SK-N-SH (cell line): ENCODE results near the gene LENG9. TPM values are rescaled to one million over a fixed set of nuclear protein-coding genes. Genes with fewer than 3 reads are reported as not detected.

ENCODE experiments used
- CTCF ChIA-PET: fragments of 300-600, 350-600 bp; formaldehyde crosslinking; extraction: SDS; loops from one replicate; lab custom pipeline; 2021; lab: Yijun Ruan, JAX
- POLR2A ChIA-PET: fragments of 350-600 bp; sonication (Branson Sonifier 250); formaldehyde crosslinking; extraction: SDS; loops from one replicate; lab custom pipeline; 2020; ENCODE audit warnings: antibody characterized with exemption, inconsistent platforms; lab: Yijun Ruan, JAX
- DNase-seq: peaks from one replicate; pipeline ENCODE4 v3.0.0; 2012
- H2AFZ ChIP-seq: fragments of 200-600 bp; sonication (generic); 2 replicates; pipeline ENCODE4 v1.8.1; 2016; ENCODE audit warnings: antibody characterized with exemption, mild to moderate bottlenecking, low read depth
- H3F3A ChIP-seq: fragments of 200-600 bp; sonication (generic); replicated peaks from 2 replicates; pipeline ENCODE3; 2016; ENCODE audit warnings: antibody characterized with exemption, mild to moderate bottlenecking; ENCODE audit not compliant: insufficient read depth
- H3K27ac ChIP-seq, 2 experiments: fragments of 200-500 bp in 1 of 2; fragments of 200-600 bp in 1 of 2; sonication (Bioruptor generic) in 1 of 2; sonication (generic), shearing (Covaris generic) in 1 of 2; 2 replicates each; pipeline versions ENCODE4 v1.5.1 to v1.6.1; 2014 to 2016; ENCODE audit warnings: low read depth in 2 of 2, inconsistent platforms in 1 of 2, low read length in 1 of 2, mild to moderate bottlenecking in 1 of 2, mixed read lengths in 1 of 2
- H3K27me3 ChIP-seq: fragments of 200-600 bp; sonication (generic), shearing (Covaris generic); 2 replicates; pipeline ENCODE4 v1.6.1; 2016; ENCODE audit warnings: mixed run types; ENCODE audit not compliant: insufficient read depth
- H3K36me3 ChIP-seq, 2 experiments: fragments of 200-500 bp in 1 of 2; fragments of 200-600 bp in 1 of 2; sonication (Bioruptor generic) in 1 of 2; sonication (generic) in 1 of 2; replicated peaks in 1 of 2; 2 replicates each; pipeline versions ENCODE3 to v1.5.1; 2014 to 2016; ENCODE audit warnings: low read length in 1 of 2, mild to moderate bottlenecking in 1 of 2; ENCODE audit not compliant: insufficient read depth in 2 of 2, control insufficient read depth in 1 of 2
- H3K4me1 ChIP-seq, 2 experiments: fragments of 200-500 bp in 1 of 2; fragments of 200-600 bp in 1 of 2; sonication (Bioruptor generic) in 1 of 2; sonication (generic), shearing (Covaris generic) in 1 of 2; 2 replicates each; pipeline versions ENCODE4 v1.5.1 to v1.6.1; 2014 to 2016; ENCODE audit warnings: low read depth in 1 of 2, low read length in 1 of 2, mixed run types in 1 of 2; ENCODE audit not compliant: insufficient read depth in 2 of 2, control insufficient read depth in 1 of 2
- H3K4me2 ChIP-seq: fragments of 200-600 bp; sonication (generic), shearing (Covaris generic); 2 replicates; pipeline ENCODE4 v1.6.1; 2017; ENCODE audit warnings: mixed run types
- H3K4me3 ChIP-seq, 2 experiments: fragments of 200-500 bp in 1 of 2; fragments of 200-600 bp in 1 of 2; sonication (Bioruptor generic) in 1 of 2; sonication (generic), shearing (Covaris generic) in 1 of 2; 2 replicates each; pipeline versions ENCODE4 v1.5.1 to v1.8.1; 2014 to 2016; ENCODE audit warnings: low read depth in 2 of 2, inconsistent platforms in 1 of 2, low read length in 1 of 2, mild to moderate bottlenecking in 1 of 2, mixed read lengths in 1 of 2, moderate library complexity in 1 of 2
- H3K79me2 ChIP-seq: fragments of 200-600 bp; sonication (generic); 2 replicates; pipeline ENCODE4 v1.8.1; 2017; ENCODE audit warnings: mild to moderate bottlenecking; ENCODE audit not compliant: insufficient read depth
- H3K9ac ChIP-seq: fragments of 200-600 bp; sonication (generic); 2 replicates; pipeline ENCODE4 v1.6.1; 2017; ENCODE audit warnings: mixed run types
- H3K9me2 ChIP-seq: fragments of 200-600 bp; sonication (generic); 2 replicates; pipeline ENCODE4 v1.6.1; 2017; ENCODE audit warnings: mixed run types
- H3K9me3 ChIP-seq: fragments of 200-600 bp; sonication (generic); 2 replicates; pipeline ENCODE4 v1.6.1; 2017; ENCODE audit warnings: mixed run types, mild to moderate bottlenecking, moderate library complexity
- H4K20me1 ChIP-seq: fragments of 200-600 bp; sonication (generic); 2 replicates; pipeline ENCODE4 v1.6.1; 2017; ENCODE audit warnings: mild to moderate bottlenecking, mixed run types; ENCODE audit not compliant: insufficient read depth
- CHD2 ChIP-seq: fragments of 150-350 bp; IDR thresholded peaks from 2 replicates; pipeline ENCODE4 v1.6.1; 2018; ENCODE audit warnings: low read length; ENCODE audit not compliant: partially characterized antibody
- ELF1 ChIP-seq: IDR thresholded peaks from 2 replicates; pipeline ENCODE4 v1.4.0; 2012
- FOSL2 ChIP-seq: IDR thresholded peaks from 2 replicates; pipeline ENCODE4 v1.4.0; 2012; ENCODE audit warnings: low read depth, mild to moderate bottlenecking, moderate library complexity, borderline replicate concordance
- GABPA ChIP-seq: IDR thresholded peaks from 2 replicates; pipeline ENCODE4 v1.4.0; 2012; ENCODE audit warnings: low read depth, mild to moderate bottlenecking
- MEF2A ChIP-seq: IDR thresholded peaks from 2 replicates; pipeline ENCODE4 v1.4.0; 2012; ENCODE audit warnings: low read depth, borderline replicate concordance
- MXI1 ChIP-seq: IDR thresholded peaks from 2 replicates; pipeline ENCODE4 v1.6.1; 2012; ENCODE audit warnings: mild to moderate bottlenecking, low read depth, low read length, improper control_type of control experiment
- NFIC ChIP-seq: IDR thresholded peaks from 2 replicates; pipeline ENCODE4 v1.4.0; 2012; ENCODE audit warnings: borderline replicate concordance
- NRF1 ChIP-seq: IDR thresholded peaks from 2 replicates; pipeline ENCODE4 v1.6.1; 2012; ENCODE audit warnings: low read depth, mild to moderate bottlenecking, low read length
- POLR2AphosphoS5 ChIP-seq: IDR thresholded peaks from 2 replicates; pipeline ENCODE4 v1.6.1; 2012; ENCODE audit warnings: low read depth, low read length
- RFX5 ChIP-seq: IDR thresholded peaks from 2 replicates; pipeline ENCODE4 v1.6.1; 2012; ENCODE audit warnings: mild to moderate bottlenecking, improper control_type of control experiment, low read length
- TAF1 ChIP-seq: IDR thresholded peaks from 2 replicates; pipeline ENCODE4 v1.6.1; 2012; ENCODE audit warnings: low read depth, mild to moderate bottlenecking, low read length, moderate library complexity, borderline replicate concordance
- USF1 ChIP-seq: IDR thresholded peaks from 2 replicates; pipeline ENCODE4 v1.4.0; 2012; ENCODE audit warnings: low read depth, borderline replicate concordance
- YY1 ChIP-seq: IDR thresholded peaks from 2 replicates; pipeline ENCODE4 v1.4.0; 2012; ENCODE audit warnings: low read depth, mild to moderate bottlenecking
- WGBS: methylation state at CpG from one replicate; pipeline ENCODE4 v1.1.6; 2017; ENCODE audit warnings: low lambda C conversion rate; 5-methylcytosine and 5-hydroxymethylcytosine counted together
- polyA plus RNA-seq, 3 experiments: library from polyadenylated mRNA; depleted of rRNA; stranded (reverse); fragments of >200 nt; gene quantifications; 2 replicates each; pipeline ENCODE4 v1.2.3, GENCODE V29; 2012
- TF ChIP-seq, protein P1 (sequence below): IDR thresholded peaks from 2 replicates; pipeline ENCODE4; 2012
- TF ChIP-seq, protein P2 (sequence below): fragments of 150-350 bp; IDR thresholded peaks from 2 replicates; pipeline ENCODE4 v1.6.1; 2016; ENCODE audit warnings: mild to moderate bottlenecking, low read depth, low read length
- TF ChIP-seq, protein P3 (sequence below): IDR thresholded peaks from 2 replicates; pipeline ENCODE4 v1.4.0; 2012; ENCODE audit warnings: low read depth, borderline replicate concordance

LENG9 gene
- polyA plus RNA-seq, 1 of the 3 experiments (the other 2 are of a cell fraction), result 0.20 TPM

DNA sequence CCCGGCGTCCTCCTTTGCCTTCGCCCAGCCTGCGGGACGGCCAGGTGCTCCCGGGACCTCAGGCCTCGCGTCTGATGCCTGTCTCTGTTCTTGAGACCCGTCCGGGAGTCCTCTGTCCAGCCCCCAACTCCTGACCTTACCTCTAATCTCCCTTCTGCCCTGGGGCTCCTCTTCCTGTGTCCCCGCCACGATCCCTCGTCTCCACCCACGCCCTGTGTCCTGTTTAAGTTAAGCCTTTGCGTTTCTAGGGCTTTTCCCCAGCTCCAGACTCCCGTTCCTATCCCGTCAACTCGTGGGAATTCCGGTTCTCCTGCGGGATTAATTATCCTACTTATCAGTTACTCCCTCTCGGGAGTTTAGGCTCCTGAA lies 13.9 kb downstream of the LENG9 start:
- no peak for TF ChIP-seq FOSL2
- TF ChIP-seq MXI1, result peak; percentile 8; the same call in 1 of the 2 replicates
- TF ChIP-seq, all 33 proteins: peak for 1
- POLR2A ChIA-PET, result no interaction called here
- Histone ChIP-seq H2AFZ (no peak overlapping the region), H3K79me2 (peaks cover 77% of the 10 kb centered on the region), H4K20me1 (peaks cover 53% of the 10 kb centered on the region), H3K4me1 (peaks cover 14 to 17% of the 10 kb centered on the region in 2 experiments; a peak in 2 of 4 replicates), H3K27ac (peak overlapping the region; percentile 94 to 97), H3K9ac (peak overlapping the region; percentile 98), H3K27me3 (no peaks in the 10 kb centered on the region), H3K9me3 (no peaks in the 10 kb centered on the region), H3K4me2 (peak overlapping the region; percentile 100), H3K9me2 (no peaks in the 10 kb centered on the region), H3K36me3 (peaks cover 41 to 47% of the 10 kb centered on the region in 2 experiments), H3F3A (no peaks in the 10 kb centered on the region), H3K4me3 (peak overlapping the region; percentile 86 to 98)
- CTCF ChIA-PET, result interaction anchor here (1.8 to 2.9 kb wide), 2 partner anchors 10 to 28 kb away, joined by 6 to 12 read pairs; no protein-coding TSS in a partner anchor
- WGBS, result 4% methylated on average over 15 of the region's 21 CpGs
- no peak for DNase-seq

DNA sequence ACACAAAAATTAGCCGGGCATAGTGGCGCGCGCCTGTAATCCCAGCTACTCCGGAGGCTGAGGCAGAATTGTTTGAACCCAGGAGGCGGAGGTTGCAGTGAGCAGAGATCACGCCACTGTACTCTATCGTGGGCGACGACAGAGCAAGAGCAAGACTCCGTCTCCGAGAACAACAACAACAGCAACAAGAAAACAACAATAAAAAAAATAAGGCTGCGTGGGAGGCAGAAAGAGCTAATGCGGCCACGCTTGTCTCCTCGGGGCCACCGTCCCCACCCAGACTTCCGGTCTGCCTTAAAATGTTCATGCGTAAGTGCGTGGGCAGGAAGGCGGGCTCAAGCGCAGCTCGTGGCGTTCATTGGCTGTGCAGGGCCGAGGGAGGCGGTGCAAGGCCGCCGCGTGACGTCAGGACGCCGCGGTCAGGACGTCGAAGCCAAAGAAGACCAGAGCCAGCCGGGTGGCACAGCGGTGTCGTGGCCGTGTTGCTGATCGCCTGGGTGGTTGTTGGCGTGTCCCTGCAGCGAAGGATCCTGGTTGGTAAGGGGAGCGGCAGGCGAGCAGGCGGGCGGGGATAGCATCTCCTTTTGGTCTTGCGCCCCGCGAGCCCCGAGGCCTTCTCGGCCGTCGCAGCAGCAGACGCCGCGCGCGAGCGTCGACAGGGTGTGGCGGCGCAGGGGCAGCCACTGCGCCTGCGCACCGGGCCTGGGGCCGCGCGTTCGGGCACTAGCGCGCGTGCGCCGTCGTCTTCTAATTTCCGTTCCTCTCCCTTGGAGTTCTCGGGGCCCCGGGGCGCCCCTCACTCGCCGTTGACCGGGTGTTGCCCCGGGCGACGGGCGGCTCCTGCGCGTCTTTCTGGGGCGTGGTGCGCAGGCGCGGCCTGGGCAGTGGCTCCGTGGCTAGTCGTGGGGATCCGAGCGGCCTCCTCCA lies 14.5 kb downstream of the LENG9 start, which contains the start of gene LENG8:
LENG8 (plus strand) TSS at position 426 of the 927 bp plus-strand sequence. CDS start 2,146 bp downstream, outside the sequence.
- Histone ChIP-seq H3K9ac (peak within 1 kb of the TSS; percentile 98), H3K9me3 (no peaks in the 10 kb centered on the region)
- TF ChIP-seq CHD2, result peak; percentile 69
- TF ChIP-seq, protein P1, sequence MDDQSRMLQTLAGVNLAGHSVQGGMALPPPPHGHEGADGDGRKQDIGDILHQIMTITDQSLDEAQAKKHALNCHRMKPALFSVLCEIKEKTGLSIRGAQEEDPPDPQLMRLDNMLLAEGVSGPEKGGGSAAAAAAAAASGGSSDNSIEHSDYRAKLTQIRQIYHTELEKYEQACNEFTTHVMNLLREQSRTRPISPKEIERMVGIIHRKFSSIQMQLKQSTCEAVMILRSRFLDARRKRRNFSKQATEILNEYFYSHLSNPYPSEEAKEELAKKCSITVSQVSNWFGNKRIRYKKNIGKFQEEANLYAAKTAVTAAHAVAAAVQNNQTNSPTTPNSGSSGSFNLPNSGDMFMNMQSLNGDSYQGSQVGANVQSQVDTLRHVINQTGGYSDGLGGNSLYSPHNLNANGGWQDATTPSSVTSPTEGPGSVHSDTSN, result peak; percentile 3; the same call in 1 of the 2 replicates
- peak; percentile 18; the same call in 1 of the 2 replicates for TF ChIP-seq USF1
- TF ChIP-seq, protein P2, sequence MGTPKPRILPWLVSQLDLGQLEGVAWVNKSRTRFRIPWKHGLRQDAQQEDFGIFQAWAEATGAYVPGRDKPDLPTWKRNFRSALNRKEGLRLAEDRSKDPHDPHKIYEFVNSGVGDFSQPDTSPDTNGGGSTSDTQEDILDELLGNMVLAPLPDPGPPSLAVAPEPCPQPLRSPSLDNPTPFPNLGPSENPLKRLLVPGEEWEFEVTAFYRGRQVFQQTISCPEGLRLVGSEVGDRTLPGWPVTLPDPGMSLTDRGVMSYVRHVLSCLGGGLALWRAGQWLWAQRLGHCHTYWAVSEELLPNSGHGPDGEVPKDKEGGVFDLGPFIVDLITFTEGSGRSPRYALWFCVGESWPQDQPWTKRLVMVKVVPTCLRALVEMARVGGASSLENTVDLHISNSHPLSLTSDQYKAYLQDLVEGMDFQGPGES, result no peak
- peak; percentile 93 for TF ChIP-seq ELF1
- TF ChIP-seq MEF2A, result no peak
- TF ChIP-seq GABPA, result peak; percentile 72
- peak; percentile 96 for TF ChIP-seq POLR2AphosphoS5
- peak; percentile 92 for TF ChIP-seq NRF1
- TF ChIP-seq RFX5, result no peak
- peak; percentile 81 for TF ChIP-seq TAF1
- TF ChIP-seq, protein P3, sequence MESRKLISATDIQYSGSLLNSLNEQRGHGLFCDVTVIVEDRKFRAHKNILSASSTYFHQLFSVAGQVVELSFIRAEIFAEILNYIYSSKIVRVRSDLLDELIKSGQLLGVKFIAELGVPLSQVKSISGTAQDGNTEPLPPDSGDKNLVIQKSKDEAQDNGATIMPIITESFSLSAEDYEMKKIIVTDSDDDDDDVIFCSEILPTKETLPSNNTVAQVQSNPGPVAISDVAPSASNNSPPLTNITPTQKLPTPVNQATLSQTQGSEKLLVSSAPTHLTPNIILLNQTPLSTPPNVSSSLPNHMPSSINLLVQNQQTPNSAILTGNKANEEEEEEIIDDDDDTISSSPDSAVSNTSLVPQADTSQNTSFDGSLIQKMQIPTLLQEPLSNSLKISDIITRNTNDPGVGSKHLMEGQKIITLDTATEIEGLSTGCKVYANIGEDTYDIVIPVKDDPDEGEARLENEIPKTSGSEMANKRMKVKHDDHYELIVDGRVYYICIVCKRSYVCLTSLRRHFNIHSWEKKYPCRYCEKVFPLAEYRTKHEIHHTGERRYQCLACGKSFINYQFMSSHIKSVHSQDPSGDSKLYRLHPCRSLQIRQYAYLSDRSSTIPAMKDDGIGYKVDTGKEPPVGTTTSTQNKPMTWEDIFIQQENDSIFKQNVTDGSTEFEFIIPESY, result peak; percentile 69; the same call in 1 of the 2 replicates
- peak; percentile 52 for TF ChIP-seq MXI1
- no peak for TF ChIP-seq NFIC
- TF ChIP-seq YY1, result peak; percentile 14; the same call in 1 of the 2 replicates
- TF ChIP-seq, all 33 proteins: peak for 11
- under 1% methylated on average over 32 of the region's 96 CpGs for WGBS
- no peaks in the 10 kb centered on the region for H3F3A ChIP-seq
- peak within 1 kb of the TSS; percentile 94 to 97 for H3K27ac ChIP-seq
- H2AFZ ChIP-seq, result peak within 1 kb of the TSS; percentile 79
- no peaks in the 10 kb centered on the region for H3K9me2 ChIP-seq
- H3K4me3 ChIP-seq, result peak within 1 kb of the TSS; percentile 86 to 98
- ChIA-PET CTCF (interaction anchor here (0.8 to 2.9 kb wide), 3 partner anchors 10 to 53 kb away, joined by 3 to 12 read pairs (median 4); partner anchors contain the start of gene LAIR2), POLR2A (interaction anchor here (0.7 to 1.7 kb wide), 9 partner anchors 9 to 29 kb away, joined by 3 to 24 read pairs (median 4); partner anchors contain the start of gene LENG9)
- peaks cover 35 to 43% of the 10 kb centered on the region in 2 experiments for H3K36me3 ChIP-seq
- peaks cover 14 to 17% of the 10 kb centered on the region in 2 experiments; a peak in 2 of 4 replicates for H3K4me1 ChIP-seq
- H3K27me3 ChIP-seq, result no peaks in the 10 kb centered on the region
- DNase-seq, result peak; percentile 96
- peaks cover 77% of the 10 kb centered on the region for H3K79me2 ChIP-seq
- H4K20me1 ChIP-seq, result peaks cover 46% of the 10 kb centered on the region
- H3K4me2 ChIP-seq, result peak within 1 kb of the TSS; percentile 100
